ENCODE data around the gene C20orf204.
"Not testable (repeated sequence)": the region's sequence is repeated elsewhere in the genome, so short reads cannot be mapped to it uniquely, and the experiment has no call there.

C20orf204 gene

GRCh38 chr20:64035933-64036345, at the start of gene C20orf204:
TSS of gene C20orf204 (plus strand) at chr20:64036182. CDS start at chr20:64036324, 142 bp downstream.
- no peak for DNase-seq

DNA sequence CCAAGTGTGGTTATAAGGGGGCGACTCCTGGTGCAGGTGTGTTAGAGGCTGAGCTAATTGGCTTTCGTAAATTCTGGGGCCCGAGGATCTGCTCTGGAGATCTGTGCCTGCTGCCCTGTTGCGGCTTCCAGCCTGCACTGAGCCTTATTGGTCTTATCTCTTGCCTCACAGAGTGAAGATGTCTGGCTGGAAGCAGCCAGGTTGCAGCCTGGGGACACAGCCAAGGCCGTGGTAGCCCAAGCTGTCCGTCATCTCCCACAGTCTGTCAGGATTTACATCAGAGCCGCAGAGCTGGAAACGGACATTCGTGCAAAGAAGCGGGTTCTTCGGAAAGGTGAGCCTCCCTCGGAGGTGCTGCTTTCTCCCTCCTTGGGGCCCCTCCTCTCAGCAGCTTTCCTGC, 35.1 kb upstream of the C20orf204 start:
- no peak for DNase-seq

DNA sequence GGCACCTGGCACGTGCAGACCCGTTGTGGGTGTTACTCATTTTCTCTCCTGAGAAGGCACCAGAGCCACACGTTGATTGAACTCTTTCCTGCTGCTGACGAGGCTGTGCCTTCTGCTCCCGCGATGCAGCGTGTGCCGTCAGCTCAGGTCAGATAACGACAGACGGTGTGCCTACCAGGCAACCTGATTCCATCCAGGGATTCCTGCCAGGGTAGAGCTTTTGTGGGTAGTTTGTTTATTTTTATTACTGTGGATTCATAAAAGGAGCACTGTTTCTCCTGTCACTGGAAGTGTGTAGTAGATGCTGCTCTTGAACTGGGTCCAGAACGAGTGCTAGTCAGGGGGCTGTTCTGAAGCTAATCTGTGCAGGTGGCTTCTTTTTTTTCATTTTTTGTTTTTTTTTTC, 34.4 kb upstream of the C20orf204 start:
- DNase-seq = no peak

- no peak for DNase-seq
These were observed 31.8 kb upstream of the C20orf204 start for GRCh38 chr20:64003960-64004725.

GRCh38 chr20:64005394-64005793, 30.6 kb upstream of the C20orf204 start:
- DNase-seq = no peak

- DNase-seq = no peak
These were observed 29.5 kb upstream of the C20orf204 start for GRCh38 chr20:64006490-64006889.

DNA sequence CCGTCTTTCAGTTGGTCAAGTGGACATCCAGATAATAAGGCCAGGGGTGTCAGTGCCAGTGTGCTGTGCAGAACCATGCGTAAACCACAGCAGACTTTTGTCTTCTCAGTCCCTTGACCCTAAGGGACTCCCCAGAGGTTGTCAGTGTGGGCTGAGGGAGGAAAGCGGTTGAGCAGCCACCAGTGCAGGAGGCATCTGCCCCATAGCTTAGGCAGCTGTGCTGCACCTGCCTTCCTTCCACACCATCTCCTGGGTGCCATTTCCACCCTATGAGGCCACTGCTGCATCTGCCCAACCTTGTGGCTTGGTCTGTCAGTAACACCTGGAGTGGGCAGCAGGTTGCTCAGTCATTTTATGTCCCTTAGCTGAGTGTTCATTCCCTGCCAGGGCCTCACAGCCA, 29.1 kb upstream of the C20orf204 start:
- no peak for DNase-seq

- no peak for DNase-seq
These were observed 26.1 kb upstream of the C20orf204 start for GRCh38 chr20:64009811-64010387.

- DNase-seq = no peak
These were observed 25.2 kb upstream of the C20orf204 start for GRCh38 chr20:64010711-64011237.

GRCh38 chr20:64011366-64011779, 24.6 kb upstream of the C20orf204 start:
- DNase-seq = no peak

DNA sequence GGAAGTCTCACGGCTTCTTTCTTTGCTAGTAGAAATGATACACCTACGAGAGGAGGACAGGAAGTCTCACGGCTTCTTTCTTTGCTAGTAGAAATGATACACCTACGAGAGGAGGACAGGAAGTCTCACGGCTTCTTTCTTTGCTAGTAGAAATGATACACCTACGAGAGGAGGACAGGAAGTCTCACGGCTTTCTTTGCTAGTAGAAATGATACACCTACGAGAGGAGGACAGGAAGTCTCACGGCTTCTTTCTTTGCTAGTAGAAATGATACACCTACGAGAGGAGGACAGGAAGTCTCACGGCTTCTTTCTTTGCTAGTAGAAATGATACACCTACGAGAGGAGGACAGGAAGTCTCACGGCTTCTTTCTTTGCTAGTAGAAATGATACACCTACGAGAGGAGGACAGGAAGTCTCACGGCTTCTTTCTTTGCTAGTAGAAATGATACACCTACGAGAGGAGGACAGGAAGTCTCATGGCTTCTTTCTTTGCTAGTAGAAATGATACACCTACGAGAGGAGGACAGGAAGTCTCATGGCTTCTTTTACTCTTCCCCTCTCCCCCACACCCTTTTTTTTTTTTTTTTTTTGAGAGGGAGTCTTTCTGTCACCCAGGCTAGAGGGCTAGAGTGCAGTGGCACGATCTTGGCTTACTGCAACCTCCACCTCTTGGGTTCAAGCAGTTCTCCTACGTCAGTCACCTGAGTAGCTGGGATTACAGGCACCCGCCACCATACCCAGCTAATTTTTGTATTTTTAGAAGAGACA, 23.4 kb upstream of the C20orf204 start:
- not testable (repeated sequence) for DNase-seq

DNA sequence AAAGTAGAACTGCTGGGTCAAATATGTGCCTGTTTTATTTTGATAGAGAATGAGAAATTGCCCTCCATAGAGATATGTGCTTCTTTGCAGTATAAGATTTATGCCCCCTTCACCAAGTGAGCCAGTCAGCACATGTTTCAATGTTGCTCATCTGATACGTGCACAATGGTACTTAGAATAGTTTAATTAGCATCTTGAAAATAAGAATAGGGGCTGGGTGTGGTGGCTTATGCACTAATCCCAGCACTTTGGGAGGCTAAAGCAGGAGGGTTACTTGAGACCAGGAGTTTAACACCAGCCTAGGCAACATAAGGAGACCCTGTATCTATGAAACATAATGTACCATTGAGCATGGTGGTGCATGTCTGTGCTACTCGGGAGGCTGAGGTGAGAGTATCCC, 20.3 kb upstream of the C20orf204 start:
- no peak for DNase-seq

DNA sequence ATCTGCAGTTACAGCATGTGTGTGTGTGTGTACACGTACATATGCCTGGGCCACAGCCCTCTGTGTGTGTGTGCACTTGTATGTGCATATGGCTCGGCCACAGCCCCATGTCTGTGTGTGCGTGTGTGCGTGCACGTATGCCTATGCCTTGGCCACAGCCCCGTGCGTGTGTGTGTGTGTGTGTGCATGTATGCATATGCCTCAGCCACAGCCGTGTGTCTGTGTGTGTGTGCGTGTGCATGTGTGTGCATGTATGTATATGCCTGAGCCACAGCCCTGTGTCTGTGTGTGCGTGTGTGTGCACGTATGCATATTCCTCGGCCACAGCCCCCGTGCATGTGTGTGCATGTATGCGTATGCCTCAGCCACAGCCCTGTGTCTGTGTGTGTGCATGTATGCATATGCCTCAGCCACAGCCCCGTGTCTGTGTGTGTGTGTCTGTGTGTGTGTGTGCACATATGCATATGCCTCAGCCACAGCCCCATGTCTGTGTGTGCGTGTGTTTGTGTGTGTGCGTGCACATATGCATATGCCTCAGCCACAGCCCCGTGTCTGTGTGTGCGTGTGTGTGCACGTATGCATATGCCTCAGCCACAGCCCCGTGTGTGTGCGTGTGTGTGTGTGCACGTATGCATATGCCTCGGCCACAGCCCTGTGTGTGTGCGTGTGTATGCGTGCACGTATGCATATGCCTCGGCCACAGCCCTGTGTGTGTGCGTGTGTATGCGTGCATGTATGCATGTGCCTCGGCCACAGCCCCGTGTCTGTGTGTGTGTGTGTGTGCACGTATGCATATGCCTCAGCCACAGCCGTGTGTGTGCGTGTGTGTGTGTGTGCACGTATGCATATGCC, 14.6 kb upstream of the C20orf204 start:
- no peak for DNase-seq

DNA sequence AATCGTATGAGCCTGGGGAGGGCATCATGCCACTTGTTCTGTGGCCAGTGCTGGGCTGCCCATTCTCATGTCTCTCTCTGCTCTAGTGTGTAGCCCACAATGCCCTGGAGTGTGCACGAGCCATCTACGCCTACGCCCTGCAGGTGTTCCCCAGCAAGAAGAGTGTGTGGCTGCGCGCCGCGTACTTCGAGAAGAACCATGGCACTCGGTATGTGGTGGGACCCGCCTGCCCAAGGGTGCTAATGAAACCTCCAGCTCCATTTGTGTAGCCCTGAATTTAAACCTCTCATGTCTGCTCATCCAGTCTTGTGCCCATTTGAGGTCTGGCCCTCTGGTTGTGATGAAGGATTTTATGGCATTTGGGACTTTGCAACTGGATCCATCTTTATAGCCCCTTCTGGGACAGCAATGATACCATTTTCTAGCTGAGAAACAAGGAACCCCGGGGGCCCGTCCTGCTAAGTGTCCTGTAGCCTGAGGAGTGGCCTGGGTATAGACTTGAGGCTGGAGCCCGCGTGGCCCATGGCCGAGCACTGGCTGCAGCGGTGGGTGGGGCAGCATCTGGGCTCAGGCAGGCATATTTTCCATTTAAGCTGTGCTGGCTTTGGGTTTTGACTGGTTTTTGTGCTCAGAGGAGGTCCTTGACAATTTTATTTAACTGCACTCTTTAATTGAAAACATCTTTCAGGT, 13.2 kb upstream of the C20orf204 start:
- no peak for DNase-seq

DNA sequence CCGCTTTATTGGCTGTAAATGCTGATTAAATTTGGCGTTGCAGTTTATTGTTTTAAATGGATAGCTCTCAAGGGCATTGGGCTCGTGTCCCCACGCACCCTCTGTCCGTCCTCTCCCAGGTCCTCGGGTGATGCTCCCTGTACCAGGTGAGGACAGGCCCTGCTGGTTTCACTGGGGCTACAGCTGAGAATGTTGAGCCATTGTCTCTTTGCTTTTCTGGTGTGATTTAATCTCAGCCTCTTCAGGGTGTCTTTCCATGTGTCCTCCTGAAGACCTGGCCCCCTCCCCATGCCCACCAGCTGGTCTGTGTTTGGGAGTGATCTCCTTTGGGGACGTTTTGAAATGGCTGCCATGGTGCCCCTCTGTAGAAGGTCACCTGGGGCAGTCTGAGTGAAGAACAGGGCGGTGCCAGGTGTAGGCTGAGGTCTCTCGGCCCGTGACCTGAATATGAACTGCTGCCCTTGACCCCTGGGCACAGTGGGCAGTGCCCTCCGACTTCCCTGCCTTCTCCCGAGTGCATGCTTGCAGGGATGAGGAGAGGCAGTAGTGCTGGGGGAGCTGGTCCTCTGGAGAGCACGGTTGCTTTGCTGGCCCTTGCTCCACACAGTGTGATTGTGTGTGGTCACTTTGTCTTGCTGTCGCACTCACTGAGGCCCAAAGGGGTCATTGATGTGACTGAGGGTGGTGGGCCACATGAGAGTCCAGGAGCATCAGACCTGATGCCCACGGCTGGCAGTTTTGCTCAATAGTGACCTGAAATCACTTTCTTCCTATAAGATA, 12.4 kb upstream of the C20orf204 start:
- DNase-seq = no peak

DNA sequence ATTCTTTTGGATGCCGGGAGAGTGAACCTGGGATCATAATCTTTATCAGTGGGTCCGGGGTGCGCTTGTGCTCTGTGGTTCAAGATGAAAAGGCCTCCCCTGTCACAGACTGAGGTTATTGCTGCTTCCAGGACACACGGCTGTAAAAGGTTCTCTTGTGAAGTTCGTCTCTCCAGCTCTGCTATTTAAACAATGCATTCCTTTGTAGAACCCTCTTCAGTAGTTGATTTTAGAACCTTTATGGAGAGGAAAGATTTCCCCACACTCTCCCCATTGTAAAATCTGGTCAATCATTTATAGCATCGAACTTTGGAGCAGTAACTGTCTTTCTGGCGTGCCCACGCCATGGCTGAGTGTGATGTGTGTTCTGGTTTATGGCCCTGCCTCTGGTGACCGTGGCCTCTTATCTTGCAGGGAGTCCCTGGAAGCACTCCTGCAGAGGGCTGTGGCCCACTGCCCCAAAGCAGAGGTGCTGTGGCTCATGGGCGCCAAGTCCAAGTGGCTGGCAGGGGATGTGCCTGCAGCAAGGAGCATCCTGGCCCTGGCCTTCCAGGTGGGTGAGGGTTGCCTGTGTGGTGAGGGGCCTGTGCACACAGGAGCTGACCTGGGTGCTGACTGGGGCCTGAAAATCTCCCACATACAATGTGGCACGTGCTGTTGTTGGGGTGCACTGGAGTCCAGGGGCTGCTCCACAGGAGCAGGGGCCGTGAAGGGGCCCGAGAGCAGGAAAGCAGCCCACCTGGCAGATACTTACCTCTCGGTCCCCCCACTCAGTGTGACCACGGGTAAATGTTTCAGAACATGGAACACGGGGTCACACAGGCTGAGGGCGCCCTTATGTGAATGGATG, 11.6 kb upstream of the C20orf204 start:
- no peak for DNase-seq

DNA sequence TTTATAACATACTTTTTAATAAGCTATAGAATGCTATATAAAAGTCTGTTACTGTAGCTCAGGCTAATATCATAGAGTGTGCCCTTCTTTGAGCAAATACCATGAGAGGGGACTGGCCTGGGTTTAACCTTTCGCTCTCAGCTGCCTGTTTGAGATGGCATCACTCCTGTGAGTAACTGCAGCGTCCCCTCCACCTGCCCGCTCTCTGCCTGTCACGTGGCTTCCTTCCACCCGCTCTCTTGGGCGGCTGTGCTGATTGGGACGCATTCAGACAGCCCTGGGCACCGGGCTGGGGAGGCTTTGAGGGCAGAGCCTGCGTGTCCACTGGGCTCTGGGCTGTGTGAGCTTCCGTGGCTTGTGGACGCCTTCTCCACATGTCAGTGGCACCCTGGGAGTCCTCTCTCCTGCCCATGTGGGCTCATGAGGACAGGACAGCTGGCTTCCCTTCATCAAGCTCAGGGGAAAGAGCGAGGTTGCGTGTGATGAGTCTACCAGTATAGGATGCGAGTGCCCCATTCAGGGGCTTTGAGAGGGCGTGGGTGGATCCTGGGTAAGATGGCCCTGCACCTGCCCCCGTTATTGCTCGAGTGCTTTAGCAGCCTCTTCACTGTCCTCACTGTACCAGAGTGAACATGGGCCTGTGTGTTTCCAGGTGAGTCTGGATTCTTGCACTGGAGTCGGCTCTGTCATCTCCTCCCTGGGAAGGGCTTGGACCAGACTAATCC, 10.7 kb upstream of the C20orf204 start:
- no peak for DNase-seq

DNA sequence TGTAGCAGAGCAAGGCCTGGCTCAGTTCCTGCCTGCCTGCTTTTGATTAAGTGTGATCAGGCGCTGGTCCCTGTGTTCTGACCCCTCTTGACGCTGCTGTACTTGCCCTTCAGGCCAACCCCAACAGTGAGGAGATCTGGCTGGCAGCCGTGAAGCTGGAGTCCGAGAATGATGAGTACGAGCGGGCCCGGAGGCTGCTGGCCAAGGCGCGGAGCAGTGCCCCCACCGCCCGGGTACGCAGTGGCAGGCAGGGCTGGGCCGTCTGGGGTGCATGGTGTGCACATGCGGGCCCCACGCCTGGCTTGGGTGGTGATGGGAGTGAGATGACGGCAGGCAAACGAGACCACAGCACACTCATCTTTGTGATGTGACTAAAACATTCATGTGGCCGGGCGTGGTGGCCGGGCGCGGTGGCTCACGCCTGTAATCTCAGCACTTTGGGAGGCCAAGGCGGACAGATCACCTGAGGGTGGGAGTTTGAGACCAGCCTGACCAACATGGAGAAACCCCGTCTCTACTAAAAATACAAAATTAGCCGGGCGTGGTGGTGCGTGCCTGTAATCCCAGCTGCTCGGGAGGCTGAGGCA, 10.1 kb upstream of the C20orf204 start:
- DNase-seq = no peak

Measured in stimulated activated CD4-positive, alpha-beta T cell treated with anti-CD3 and anti-CD28 coated beads, Interleukin-12 subunit alpha, Interleukin-12 subunit beta, amount 100 ng/mL, for 4 hours (primary cell).